H1 (cell line): ENCODE measurements around the gene TNFRSF11A. TPM values are rescaled to one million over a fixed set of nuclear protein-coding genes. Genes with fewer than 3 reads are reported as not detected.
A peak's percentile ranks its signal among the peaks of the same experiment; 100 is the strongest.

Experiments used
- CTCF ChIA-PET: fragments of 300-600 bp; sonication (Branson Sonifier 250); formaldehyde crosslinking; loops from one replicate; lab custom pipeline; 2021; ENCODE audit not compliant: partially characterized antibody; lab: Charles Lee
- POLR2A ChIA-PET: fragments of 300-600 bp; sonication (Branson Sonifier 250); formaldehyde crosslinking; loops from one replicate; lab custom pipeline; 2021; ENCODE audit warnings: inconsistent platforms; ENCODE audit not compliant: partially characterized antibody; lab: Charles Lee
- DNase-seq, 2 experiments: peaks; one replicate each; pipeline versions ENCODE4 v3.0.0 to v3.0.0-alpha.2; 2010 to 2022; ENCODE audit warnings: low spot score in 2 of 2, low read depth in 1 of 2, mixed read lengths in 1 of 2
- FAIRE-seq: peaks from 2 replicates; lab custom pipeline; 2011; peaks lifted over from hg19 to GRCh38; lab: Jason Lieb, UNC
- H2AFZ ChIP-seq: 2 replicates; pipeline ENCODE4 v1.8.1; 2012; ENCODE audit warnings: low read length, inconsistent platforms
- H2AK5ac ChIP-seq: 2 replicates; pipeline ENCODE4 v1.6.1; 2013; ENCODE audit warnings: low read depth, low read length
- H2BK120ac ChIP-seq: replicated peaks from 2 replicates; pipeline ENCODE3; 2013; ENCODE audit warnings: low read depth, low read length, inconsistent platforms
- H2BK12ac ChIP-seq: 2 replicates; pipeline ENCODE4 v1.6.1; 2013; ENCODE audit warnings: low read depth, low read length
- H2BK15ac ChIP-seq: 2 replicates; pipeline ENCODE4 v1.6.1; 2013; ENCODE audit warnings: low read length
- H2BK20ac ChIP-seq: 2 replicates; pipeline ENCODE4 v1.6.1; 2013; ENCODE audit warnings: low read length
- H2BK5ac ChIP-seq: 2 replicates; pipeline ENCODE4 v1.6.1; 2013; ENCODE audit warnings: low read depth, low read length
- H3K14ac ChIP-seq: 2 replicates; pipeline ENCODE4 v1.6.1; 2013; ENCODE audit warnings: inconsistent platforms; ENCODE audit not compliant: insufficient read length
- H3K18ac ChIP-seq: 2 replicates; pipeline ENCODE4 v1.6.1; 2013; ENCODE audit warnings: low read length; ENCODE audit errors: extremely low read depth
- H3K23ac ChIP-seq: 2 replicates; pipeline ENCODE4 v1.6.1; 2013; ENCODE audit warnings: inconsistent platforms; ENCODE audit not compliant: insufficient read length
- H3K23me2 ChIP-seq: 2 replicates; pipeline ENCODE4 v1.6.1; 2013; ENCODE audit warnings: low read depth, low read length
- H3K27ac ChIP-seq: 2 replicates; pipeline ENCODE4 v1.6.1; 2011; ENCODE audit warnings: low read depth, low read length, inconsistent platforms
- H3K27me3 ChIP-seq, 4 experiments: replicated peaks in 1 of 4; 1 replicate in 1 of 4; 2 replicates in 3 of 4; pipeline versions ENCODE4 v1.6.1 to v1.8.1; 2011 to 2013; ENCODE audit warnings: low read length in 3 of 4, mild to moderate bottlenecking in 3 of 4, inconsistent platforms in 2 of 4, mixed read lengths in 2 of 4, moderate library complexity in 1 of 4; ENCODE audit not compliant: control insufficient read depth in 3 of 4, insufficient read depth in 3 of 4; ENCODE audit errors: extremely low read depth in 1 of 4
- H3K36me3 ChIP-seq, 4 experiments: 2 replicates each; pipeline versions ENCODE4 v1.6.1 to v1.8.1; 2011 to 2013; ENCODE audit warnings: mild to moderate bottlenecking in 4 of 4, low read length in 3 of 4, moderate library complexity in 2 of 4, control low read depth in 1 of 4, inconsistent platforms in 1 of 4; ENCODE audit not compliant: insufficient read depth in 4 of 4, control insufficient read depth in 2 of 4
- H3K4ac ChIP-seq: replicated peaks from 2 replicates; pipeline ENCODE3; 2013; ENCODE audit warnings: low read length, low read depth, mixed read lengths, inconsistent platforms; ENCODE audit not compliant: insufficient read length
- H3K4me1 ChIP-seq, 4 experiments: replicated peaks in 1 of 4; 1 replicate in 1 of 4; 2 replicates in 3 of 4; pipeline versions ENCODE4 v1.6.1 to v1.8.1; 2011 to 2013; ENCODE audit warnings: low read length in 3 of 4, inconsistent platforms in 2 of 4, mixed read lengths in 1 of 4; ENCODE audit not compliant: insufficient read depth in 4 of 4, control insufficient read depth in 3 of 4
- H3K4me2 ChIP-seq, 2 experiments: 2 replicates each; pipeline versions ENCODE4 v1.6.1 to v1.8.1; 2011 to 2013; ENCODE audit warnings: low read depth in 2 of 2, low read length in 2 of 2, control low read depth in 1 of 2, inconsistent platforms in 1 of 2, mild to moderate bottlenecking in 1 of 2; ENCODE audit not compliant: insufficient read depth in 1 of 2
- H3K4me3 ChIP-seq, 4 experiments: fragments of 200-600, 300-600 bp in 1 of 4; sonication (generic), shearing (Covaris generic), sonication (Bioruptor Twin) in 1 of 4; 2 replicates each; pipeline versions ENCODE4 v1.5.1 to v1.8.1; 2011 to 2016; ENCODE audit warnings: low read length in 4 of 4, low read depth in 3 of 4, control low read depth in 2 of 4, inconsistent platforms in 2 of 4, mild to moderate bottlenecking in 2 of 4, mixed read lengths in 1 of 4, moderate library complexity in 1 of 4; ENCODE audit not compliant: insufficient read depth in 2 of 4; ENCODE audit errors: extremely low read depth in 1 of 4
- H3K56ac ChIP-seq: replicated peaks from 2 replicates; pipeline ENCODE3; 2013; ENCODE audit warnings: low read depth, mild to moderate bottlenecking, mixed read lengths, low read length, inconsistent platforms; ENCODE audit not compliant: insufficient read length
- H3K79me1 ChIP-seq: 2 replicates; pipeline ENCODE4 v1.6.1; 2013; ENCODE audit warnings: low read depth, low read length, control low read depth
- H3K79me2 ChIP-seq, 2 experiments: 2 replicates each; pipeline versions ENCODE4 v1.6.1 to v1.8.1; 2012 to 2013; ENCODE audit warnings: low read length in 2 of 2, mild to moderate bottlenecking in 2 of 2, inconsistent platforms in 1 of 2; ENCODE audit not compliant: insufficient read depth in 2 of 2, control insufficient read depth in 1 of 2
- H3K9ac ChIP-seq, 4 experiments: replicated peaks in 1 of 4; 1 replicate in 1 of 4; 2 replicates in 3 of 4; pipeline versions ENCODE4 v1.6.1 to v1.8.1; 2011 to 2013; ENCODE audit warnings: low read depth in 3 of 4, low read length in 3 of 4, control low read depth in 2 of 4, mild to moderate bottlenecking in 2 of 4, moderate library complexity in 2 of 4, inconsistent platforms in 1 of 4; ENCODE audit errors: extremely low read depth in 1 of 4
- H3K9me3 ChIP-seq, 2 experiments: 2 replicates each; pipeline versions ENCODE4 v1.6.1 to v1.8.1; 2012 to 2013; ENCODE audit warnings: mild to moderate bottlenecking in 2 of 2, moderate library complexity in 2 of 2, control low read depth in 1 of 2, inconsistent platforms in 1 of 2, low read depth in 1 of 2, low read length in 1 of 2, mixed read lengths in 1 of 2; ENCODE audit not compliant: insufficient read depth in 2 of 2
- H4K20me1 ChIP-seq, 2 experiments: replicated peaks in 1 of 2; 2 replicates each; pipeline versions ENCODE3 to v1.8.1; 2011 to 2013; ENCODE audit warnings: inconsistent platforms in 2 of 2, low read length in 2 of 2, mild to moderate bottlenecking in 1 of 2; ENCODE audit not compliant: insufficient read depth in 2 of 2, control insufficient read depth in 1 of 2
- H4K5ac ChIP-seq: 2 replicates; pipeline ENCODE4 v1.6.1; 2013; ENCODE audit warnings: low read length, low read depth, mixed read lengths, inconsistent platforms; ENCODE audit not compliant: insufficient read length
- H4K8ac ChIP-seq: 2 replicates; pipeline ENCODE4 v1.8.0; 2013; ENCODE audit warnings: mild to moderate bottlenecking, moderate library complexity, low read length, inconsistent platforms; ENCODE audit not compliant: insufficient read depth; ENCODE audit errors: extremely low read depth
- H4K91ac ChIP-seq: replicated peaks from 2 replicates; pipeline ENCODE3; 2013; ENCODE audit warnings: low read length, mixed read lengths, inconsistent platforms; ENCODE audit not compliant: insufficient read length
- EZH2 ChIP-seq: fragments of 200-600 bp; sonication (generic); IDR thresholded peaks from 2 replicates; pipeline ENCODE4 v1.7.1; 2012; ENCODE audit warnings: low read depth, mild to moderate bottlenecking, moderate library complexity, low read length, inconsistent platforms; ENCODE audit not compliant: severe bottlenecking
- GTF2F1 ChIP-seq: IDR thresholded peaks from 2 replicates; pipeline ENCODE4 v1.6.1; 2012; ENCODE audit warnings: low read depth, low read length, improper control_type of control experiment, borderline replicate concordance
- KDM1A ChIP-seq: fragments of 200-600, 300-600 bp; sonication (generic); IDR thresholded peaks from 2 replicates; pipeline ENCODE4 v1.7.1; 2016; ENCODE audit warnings: mild to moderate bottlenecking, low read length, borderline replicate concordance
- NANOG ChIP-seq: IDR thresholded peaks from 2 replicates; pipeline ENCODE4 v1.6.1; 2011; ENCODE audit warnings: low read length, low read depth, mild to moderate bottlenecking, inconsistent platforms; ENCODE audit not compliant: insufficient read depth, poor library complexity, severe bottlenecking
- POLR2AphosphoS5 ChIP-seq: IDR thresholded peaks from 2 replicates; pipeline ENCODE4 v1.6.1; 2011; ENCODE audit warnings: low read depth, low read length
- POU5F1 ChIP-seq: IDR thresholded peaks from 2 replicates; pipeline ENCODE4 v1.6.1; 2011; ENCODE audit warnings: low read depth, mild to moderate bottlenecking, low read length, moderate library complexity
- RXRA ChIP-seq: IDR thresholded peaks from 2 replicates; pipeline ENCODE4 v1.6.1; 2011; ENCODE audit warnings: low read depth, mild to moderate bottlenecking, low read length, moderate library complexity; ENCODE audit not compliant: insufficient read depth
- SP1 ChIP-seq: IDR thresholded peaks from 2 replicates; pipeline ENCODE4 v1.6.1; 2011; ENCODE audit warnings: low read depth, low read length
- SRF ChIP-seq: IDR thresholded peaks from 2 replicates; pipeline ENCODE4 v1.6.1; 2011; ENCODE audit warnings: mild to moderate bottlenecking, low read depth, low read length, moderate library complexity
- SUZ12 ChIP-seq: fragments of 200-600 bp; sonication (generic); IDR thresholded peaks from 2 replicates; pipeline ENCODE4 v1.6.1; 2012; ENCODE audit warnings: mild to moderate bottlenecking, inconsistent platforms, low read length, moderate library complexity, mixed read lengths
- TAF1 ChIP-seq: IDR thresholded peaks from 2 replicates; pipeline ENCODE4 v1.6.1; 2011; ENCODE audit warnings: mild to moderate bottlenecking, low read depth, low read length
- TEAD4 ChIP-seq: IDR thresholded peaks from 2 replicates; pipeline ENCODE4 v1.6.1; 2012; ENCODE audit warnings: low read depth, low read length, inconsistent platforms, mixed read lengths
- WGBS, 2 experiments: shearing (Covaris generic) in 1 of 2; methylation state at CpG; one replicate each; pipeline versions ENCODE4 v1.1.6 to v1.1.7; 2013 to 2015; ENCODE audit warnings: low lambda C conversion rate in 2 of 2, mixed read lengths in 2 of 2, inconsistent platforms in 1 of 2, low coverage in 1 of 2, missing lambda C conversion rate in 1 of 2; ENCODE audit not compliant: insufficient replicate concordance in 2 of 2, insufficient coverage in 1 of 2, insufficient read length in 1 of 2; ENCODE audit errors: extremely low coverage in 1 of 2, missing lambda C conversion rate in 1 of 2; 5-methylcytosine and 5-hydroxymethylcytosine counted together
- polyA plus RNA-seq, 7 experiments: library from polyadenylated mRNA; depleted of rRNA in 3 of 7; stranded (reverse) in 5 of 7; unstranded in 2 of 7; fragments of >200 nt in 5 of 7; fragments of 200-250 nt in 2 of 7; gene quantifications; 1 replicate in 5 of 7; 2 replicates in 1 of 7; 4 replicates in 1 of 7; pipeline versions ENCODE4 v1.2.1 to v1.2.3, GENCODE V29; 2011 to 2013; ENCODE audit warnings: missing spikeins in 2 of 7, mixed read lengths in 2 of 7
- total RNA-seq: library from RNA; stranded (reverse); fragmentation: NEBNext Ultra II Directional; extraction: Animal tissue kit (Norgen Biotek cat#: 25700); gene quantifications from 2 replicates; pipeline ENCODE4 v1.2.1, GENCODE V29; 2021

The TNFRSF11A gene
- total and polyA plus RNA-seq, 2 of the 8 experiments (the other 6 are each of a cell fraction or from before 2014, with no cell fraction given): 8.7 to 10.6 TPM

DNA sequence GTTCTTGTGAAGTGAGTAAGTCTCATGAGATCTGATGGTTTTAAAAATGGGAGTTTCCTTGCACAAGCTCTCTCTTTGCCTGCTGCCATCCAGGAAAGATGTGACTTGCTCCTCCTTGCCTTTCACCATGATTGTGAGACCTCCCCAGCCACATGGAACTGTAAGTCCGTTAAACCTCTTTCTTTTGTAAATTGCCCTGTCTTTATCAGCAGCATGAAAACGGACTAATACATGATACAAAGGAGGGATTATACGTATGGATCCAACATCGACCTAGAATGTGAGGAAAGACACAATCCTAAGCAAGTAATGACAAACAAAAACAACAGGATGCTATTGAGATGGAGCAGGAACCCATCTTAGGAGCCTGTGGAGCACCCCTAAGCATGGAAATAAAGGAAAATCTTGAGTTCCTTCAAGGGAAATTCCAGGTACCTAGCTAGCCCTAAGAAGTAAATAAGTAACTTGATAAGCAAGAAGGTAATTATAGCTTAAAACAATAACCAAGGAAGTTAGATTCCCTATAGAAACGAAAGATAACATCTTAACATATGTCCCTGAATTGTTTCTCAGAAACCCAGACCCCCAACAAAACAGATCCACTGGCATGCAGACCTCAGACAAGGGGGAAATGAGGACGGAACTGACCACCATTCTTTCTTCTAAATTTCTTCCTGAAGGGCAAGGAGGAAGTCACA lies 1.5 kb upstream of the TNFRSF11A start:
- peak overlapping the region in 3 of 4 experiments; percentile 3 to 69 (median 60); a peak in 3 of 8 replicates for H3K4me3 ChIP-seq
- peaks cover 7 to 22% (median 12%) of the 10 kb centered on the region in 4 experiments; a peak in 5 of 7 replicates for H3K4me1 ChIP-seq
- FAIRE-seq: peak; percentile 93
- ChIA-PET CTCF (interaction anchor here (0.8 to 4.1 kb wide), 12 partner anchors 8 to 248 kb away, joined by 3 to 16 read pairs (median 4); no protein-coding TSS in a partner anchor), POLR2A (interaction anchor here (0.7 to 1.7 kb wide), 3 partner anchors 8 to 416 kb away, joined by 3 to 5 read pairs (median 3); no protein-coding TSS in a partner anchor)
- no peak overlapping the region for H2BK12ac ChIP-seq
- no peak overlapping the region for H4K91ac ChIP-seq
- H3K27me3 ChIP-seq: peaks cover 3 to 25% (median 14%) of the 10 kb centered on the region in 4 experiments
- H2AFZ ChIP-seq: no peak overlapping the region
- H3K56ac ChIP-seq: no peak overlapping the region
- H2BK15ac ChIP-seq: no peak overlapping the region
- peak overlapping the region; percentile 82 to 86 for H3K4me2 ChIP-seq
- no peak overlapping the region; the same call in 1 of the 2 replicates for H2BK20ac ChIP-seq
- WGBS, 2 experiments: 5% methylated on average over 6 of the region's 6 CpGs; no CpG with 5 or more reads in 1 of the 2 experiments
- H3K27ac ChIP-seq: no peak overlapping the region
- H2BK5ac ChIP-seq: no peak overlapping the region; the same call in 1 of the 2 replicates
- no peak overlapping the region for H3K14ac ChIP-seq
- H3K79me1 ChIP-seq: no peaks in the 10 kb centered on the region
- H4K20me1 ChIP-seq: no peaks in the 10 kb centered on the region
- peaks cover 0 to 26% of the 10 kb centered on the region in 2 experiments; a peak in 2 of 4 replicates for H3K79me2 ChIP-seq
- H3K36me3 ChIP-seq: no peaks in the 10 kb centered on the region
- H4K8ac ChIP-seq: no peak overlapping the region
- no peak overlapping the region for H3K9ac ChIP-seq
- H4K5ac ChIP-seq: no peak overlapping the region
- peaks cover 19% of the 10 kb centered on the region for H3K23me2 ChIP-seq
- H3K23ac ChIP-seq: no peak overlapping the region
- no peak for DNase-seq
- H3K4ac ChIP-seq: no peak overlapping the region
- no peak overlapping the region for H3K18ac ChIP-seq
- no peaks in the 10 kb centered on the region for H3K9me3 ChIP-seq
- no peak overlapping the region for H2BK120ac ChIP-seq
- H2AK5ac ChIP-seq: no peak overlapping the region
- TF ChIP-seq EZH2 (no peak), POLR2AphosphoS5 (peak; percentile 58; the same call in 1 of the 2 replicates), TEAD4 (peak; percentile 51; the same call in 1 of the 2 replicates), GTF2F1 (no peak), RXRA (no peak), NANOG (peak; percentile 56), SRF (no peak), POU5F1 (0 out of 2 replicates have a peak, but pooled peaks have one; percentile 48), TAF1 (peak; percentile 46; the same call in 1 of the 2 replicates), SUZ12 (no peak), SP1 (peak; percentile 43; the same call in 1 of the 2 replicates), KDM1A (peak; percentile 39; the same call in 1 of the 2 replicates)
